ENCODE results near the gene HOXB2.

The HOXB2 gene

GRCh38 chr17:48549914-48550501 lies 5.1 kb upstream of the HOXB2 start:
- H4K20me1 ChIP-seq (ENCODE audit: control insufficient read depth, insufficient read depth, low read depth, low read length) = no peaks in the 10 kb centered on the region
- H3K4me2 ChIP-seq (ENCODE audit: low read length) = no peak overlapping the region
- H3K4me1 ChIP-seq (ENCODE audit: control insufficient read depth, low read length) = no peaks in the 10 kb centered on the region
- H3F3A ChIP-seq (ENCODE audit: control insufficient read depth, insufficient read depth) = no peaks in the 10 kb centered on the region
- H3K27me3 ChIP-seq (ENCODE audit: control insufficient read depth, low read length) = peaks cover 22% of the 10 kb centered on the region
- no peak overlapping the region for H3K27ac ChIP-seq (ENCODE audit: low read depth, low read length)
- TF ChIP-seq EZH2phosphoT487 (IDR thresholded peaks at IDR 0.05; ENCODE audit: borderline replicate concordance, low read length) = no peak
- no peak for TF ChIP-seq CTCF (IDR thresholded peaks at IDR 0.05; ENCODE audit: low read depth, low read length, poor library complexity, severe bottlenecking)
- no peaks in the 10 kb centered on the region for H3K36me3 ChIP-seq (ENCODE audit: control insufficient read depth, low read length)
- no peak overlapping the region for H3K4me3 ChIP-seq (ENCODE audit: low read length)
- H3K9me2 ChIP-seq (replicated peaks; ENCODE audit: control insufficient read depth, low read length) = no peaks in the 10 kb centered on the region
- H3K9me3 ChIP-seq (ENCODE audit: control insufficient read depth, insufficient read depth, low read length) = no peaks in the 10 kb centered on the region
- no peaks in the 10 kb centered on the region for H3K79me2 ChIP-seq (ENCODE audit: control insufficient read depth, low read length)

GRCh38 chr17:48549281-48549630 lies 4.3 kb upstream of the HOXB2 start:
- H3K36me3 ChIP-seq (ENCODE audit: control insufficient read depth, low read length) = no peaks in the 10 kb centered on the region
- H3K4me1 ChIP-seq (ENCODE audit: control insufficient read depth, low read length) = no peaks in the 10 kb centered on the region
- H3K27ac ChIP-seq (ENCODE audit: low read depth, low read length) = no peak overlapping the region
- H3K4me3 ChIP-seq (ENCODE audit: low read length) = no peak overlapping the region
- H3K4me2 ChIP-seq (ENCODE audit: low read length) = no peak overlapping the region
- TF ChIP-seq EZH2phosphoT487 (IDR thresholded peaks at IDR 0.05; ENCODE audit: borderline replicate concordance, low read length) (no peak), CTCF (IDR thresholded peaks at IDR 0.05; ENCODE audit: low read depth, low read length, poor library complexity, severe bottlenecking) (no peak)
- H3K9me2 ChIP-seq (replicated peaks; ENCODE audit: control insufficient read depth, low read length) = no peaks in the 10 kb centered on the region
- no peaks in the 10 kb centered on the region for H4K20me1 ChIP-seq (ENCODE audit: control insufficient read depth, insufficient read depth, low read depth, low read length)
- peaks cover 30% of the 10 kb centered on the region for H3K27me3 ChIP-seq (ENCODE audit: control insufficient read depth, low read length)
- no peaks in the 10 kb centered on the region for H3K9me3 ChIP-seq (ENCODE audit: control insufficient read depth, insufficient read depth, low read length)
- no peaks in the 10 kb centered on the region for H3K79me2 ChIP-seq (ENCODE audit: control insufficient read depth, low read length)
- H3F3A ChIP-seq (ENCODE audit: control insufficient read depth, insufficient read depth) = no peaks in the 10 kb centered on the region

GRCh38 chr17:48548523-48549280 lies 3.8 kb upstream of the HOXB2 start:
- no peak overlapping the region for H3K4me2 ChIP-seq (ENCODE audit: low read length)
- H4K20me1 ChIP-seq (ENCODE audit: control insufficient read depth, insufficient read depth, low read depth, low read length) = no peaks in the 10 kb centered on the region
- no peaks in the 10 kb centered on the region for H3K79me2 ChIP-seq (ENCODE audit: control insufficient read depth, low read length)
- no peaks in the 10 kb centered on the region for H3K9me2 ChIP-seq (replicated peaks; ENCODE audit: control insufficient read depth, low read length)
- H3F3A ChIP-seq (ENCODE audit: control insufficient read depth, insufficient read depth) = no peaks in the 10 kb centered on the region
- H3K27ac ChIP-seq (ENCODE audit: low read depth, low read length) = no peak overlapping the region
- no peak overlapping the region for H3K4me3 ChIP-seq (ENCODE audit: low read length)
- no peaks in the 10 kb centered on the region for H3K9me3 ChIP-seq (ENCODE audit: control insufficient read depth, insufficient read depth, low read length)
- peaks cover 35% of the 10 kb centered on the region for H3K27me3 ChIP-seq (ENCODE audit: control insufficient read depth, low read length)
- no peaks in the 10 kb centered on the region for H3K4me1 ChIP-seq (ENCODE audit: control insufficient read depth, low read length)
- TF ChIP-seq CTCF (IDR thresholded peaks at IDR 0.05; ENCODE audit: low read depth, low read length, poor library complexity, severe bottlenecking) (no peak), EZH2phosphoT487 (IDR thresholded peaks at IDR 0.05; ENCODE audit: borderline replicate concordance, low read length) (no peak)
- H3K36me3 ChIP-seq (ENCODE audit: control insufficient read depth, low read length) = no peaks in the 10 kb centered on the region

Data from DOHH2 (cell line).